Gastrocnemius medialis (tissue), 4 donors: ENCODE results near the gene SLC9A1. TPM values are rescaled to one million over a fixed set of nuclear protein-coding genes. Genes with fewer than 3 reads are reported as not detected.

ENCODE experiments used
- ATAC-seq, 2 donors: fragments of 150-250 bp; one replicate each; pipeline ENCODE4 v1.9.1; 2016
- DNase-seq, 2 donors: peaks; one replicate each; pipeline ENCODE4 v3.0.0-alpha.2; 2019
- H3K27ac ChIP-seq, 4 donors: fragments of 200-600 bp; sonication (generic); 1 replicate in 1 of 4; 2 replicates in 3 of 4; pipeline ENCODE4 v1.5.1; 2016 to 2018; ENCODE audit warnings: mild to moderate bottlenecking in 2 of 4, moderate library complexity in 1 of 4
- H3K27me3 ChIP-seq, 3 donors: fragments of 200-600 bp; sonication (generic) in 2 of 3; 1 replicate in 1 of 3; 2 replicates in 2 of 3; pipeline versions ENCODE4 v1.5.1 to v1.6.0; 2016 to 2019; ENCODE audit warnings: mild to moderate bottlenecking in 1 of 3, moderate library complexity in 1 of 3
- H3K36me3 ChIP-seq, 2 donors: fragments of 200-600 bp; sonication (generic) in 1 of 2; one replicate each; pipeline ENCODE4 v1.5.1; 2017 to 2018
- H3K4me1 ChIP-seq, 2 donors: fragments of 200-600 bp; sonication (generic) in 1 of 2; one replicate each; pipeline ENCODE4 v1.5.1; 2016 to 2017; ENCODE audit warnings: mild to moderate bottlenecking in 2 of 2
- H3K4me3 ChIP-seq, 4 donors: fragments of 200-600 bp; sonication (generic) in 3 of 4; 1 replicate in 1 of 4; 2 replicates in 3 of 4; pipeline ENCODE4 v1.5.1; 2016 to 2019; ENCODE audit warnings: mild to moderate bottlenecking in 2 of 4
- H3K9me3 ChIP-seq, 3 donors: fragments of 200-600 bp; sonication (generic) in 2 of 3; 1 replicate in 1 of 3; 2 replicates in 2 of 3; pipeline ENCODE4 v1.5.1; 2016 to 2019
- POLR2A ChIP-seq, 2 donors: fragments of 450-650 bp; IDR thresholded peaks; one replicate each; pipeline ENCODE4 v1.6.1; 2017; ENCODE audit warnings: antibody characterized with exemption in 2 of 2, mild to moderate bottlenecking in 2 of 2, moderate library complexity in 2 of 2
- in situ Hi-C, 4 donors: fragments of 200-750 bp; cut with MboI; loops; one replicate each; pipeline versions ENCODE4 v1.15.0 to v1.8.0; 2017; ENCODE audit warnings: low sequenced_read_pairs in 4 of 4
- intact Hi-C: fragments of 100-400 bp; cut with DNase I; formaldehyde crosslinking; loops from one replicate; pipeline ENCODE4 v1.15.1; 2023; ENCODE audit warnings: low total_unique reads
- total RNA-seq, 4 donors: library from RNA; depleted of rRNA; stranded (reverse); fragments of >200 nt; gene quantifications; one replicate each; pipeline versions ENCODE4 v1.1.0 to v1.2.3, GENCODE V29; 2016
- TF ChIP-seq, protein P1 (sequence below), 5 experiments: fragments of 450-650 bp in 3 of 5; fragments of 200-600 bp in 2 of 5; sonication (generic) in 2 of 5; IDR thresholded peaks in 4 of 5; conservative IDR thresholded peaks in 1 of 5; 1 replicate in 4 of 5; 2 replicates in 1 of 5; pipeline ENCODE4 v1.5.1; 2016 to 2019; ENCODE audit warnings: antibody characterized with exemption in 5 of 5, mild to moderate bottlenecking in 3 of 5, moderate library complexity in 3 of 5

SLC9A1 gene
- total RNA-seq, 4 donors from 2014 or later = 2.5 to 4.3 (median 3.7) TPM

DNA sequence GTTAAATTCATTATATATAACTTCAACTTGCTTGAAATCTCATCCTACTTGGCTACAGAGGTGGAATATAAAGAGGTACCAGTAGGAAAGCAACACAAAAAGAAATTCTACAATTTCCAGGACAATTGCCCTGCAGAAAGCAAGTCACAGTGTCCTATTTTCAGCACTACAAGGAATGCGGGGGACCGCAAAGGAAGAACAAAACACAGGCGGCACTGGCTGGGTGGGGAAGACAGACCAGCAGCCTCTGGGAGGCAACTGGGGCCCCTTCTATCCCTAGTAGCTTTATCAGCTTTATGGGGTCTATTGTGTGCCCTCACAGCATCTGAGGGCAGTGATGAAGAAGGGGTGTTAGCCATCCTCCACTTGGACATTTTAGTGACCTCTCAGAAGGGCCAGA lies 30.5 kb downstream of the SLC9A1 start:
- in situ Hi-C loops (no loop called here), intact Hi-C loops (no loop called here)

DNA sequence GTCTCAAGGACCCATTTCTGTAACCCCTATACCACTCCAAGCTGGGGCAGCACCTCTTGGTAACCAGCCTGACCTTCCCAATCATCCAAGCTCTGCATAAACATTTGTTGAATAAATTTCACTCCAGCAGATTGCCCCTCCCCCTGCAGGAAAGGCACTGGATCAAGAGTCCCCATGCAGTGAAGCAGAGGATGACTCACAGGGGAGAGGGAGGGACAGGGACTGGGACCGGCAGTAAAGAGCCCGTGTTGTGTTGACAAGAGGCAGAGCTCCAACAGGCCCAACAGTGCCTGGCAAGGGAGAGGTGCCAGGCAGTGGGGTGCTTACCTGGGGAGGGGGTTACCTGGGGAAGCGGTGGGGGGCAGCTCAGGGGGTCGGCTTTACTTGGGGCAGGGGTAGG lies 32.3 kb downstream of the SLC9A1 start:
- intact Hi-C loops (no loop called here), in situ Hi-C loops (no loop called here)
- TF ChIP-seq, protein P1, sequence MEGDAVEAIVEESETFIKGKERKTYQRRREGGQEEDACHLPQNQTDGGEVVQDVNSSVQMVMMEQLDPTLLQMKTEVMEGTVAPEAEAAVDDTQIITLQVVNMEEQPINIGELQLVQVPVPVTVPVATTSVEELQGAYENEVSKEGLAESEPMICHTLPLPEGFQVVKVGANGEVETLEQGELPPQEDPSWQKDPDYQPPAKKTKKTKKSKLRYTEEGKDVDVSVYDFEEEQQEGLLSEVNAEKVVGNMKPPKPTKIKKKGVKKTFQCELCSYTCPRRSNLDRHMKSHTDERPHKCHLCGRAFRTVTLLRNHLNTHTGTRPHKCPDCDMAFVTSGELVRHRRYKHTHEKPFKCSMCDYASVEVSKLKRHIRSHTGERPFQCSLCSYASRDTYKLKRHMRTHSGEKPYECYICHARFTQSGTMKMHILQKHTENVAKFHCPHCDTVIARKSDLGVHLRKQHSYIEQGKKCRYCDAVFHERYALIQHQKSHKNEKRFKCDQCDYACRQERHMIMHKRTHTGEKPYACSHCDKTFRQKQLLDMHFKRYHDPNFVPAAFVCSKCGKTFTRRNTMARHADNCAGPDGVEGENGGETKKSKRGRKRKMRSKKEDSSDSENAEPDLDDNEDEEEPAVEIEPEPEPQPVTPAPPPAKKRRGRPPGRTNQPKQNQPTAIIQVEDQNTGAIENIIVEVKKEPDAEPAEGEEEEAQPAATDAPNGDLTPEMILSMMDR (IDR thresholded peaks at IDR 0.05 in 4 of 5, conservative IDR thresholded peaks at IDR 0.05 in 1 of 5) = no peak
- TF ChIP-seq POLR2A (IDR thresholded peaks at IDR 0.05) = no peak
- Histone ChIP-seq H3K27ac (peak overlapping the region; percentile 59 to 61 (median 59)), H3K4me3 (no peak overlapping the region), H3K4me1 (peaks cover 33 to 35% of the 10 kb centered on the region in 2 donors), H3K36me3 (no peaks in the 10 kb centered on the region), H3K27me3 (no peaks in the 10 kb centered on the region), H3K9me3 (no peaks in the 10 kb centered on the region)
- ATAC-seq = peak; percentile 69 to 74
- peak; percentile 45 to 69 for DNase-seq

More for the DNA sequence above, 30.5 kb downstream of the SLC9A1 start:
- no peak overlapping the region for H3K27ac ChIP-seq
- no peak for DNase-seq
- no peak for ATAC-seq
- TF ChIP-seq POLR2A (IDR thresholded peaks at IDR 0.05) = no peak
- TF ChIP-seq, protein P1 (IDR thresholded peaks at IDR 0.05 in 4 of 5, conservative IDR thresholded peaks at IDR 0.05 in 1 of 5) = no peak
- H3K27me3 ChIP-seq = no peaks in the 10 kb centered on the region
- no peaks in the 10 kb centered on the region for H3K36me3 ChIP-seq
- H3K4me1 ChIP-seq = peaks cover 16 to 19% of the 10 kb centered on the region in 2 donors
- no peaks in the 10 kb centered on the region for H3K9me3 ChIP-seq
- no peak overlapping the region for H3K4me3 ChIP-seq

- Histone ChIP-seq H3K4me1 (peaks cover 43 to 51% of the 10 kb centered on the region in 2 donors), H3K9me3 (no peaks in the 10 kb centered on the region), H3K4me3 (no peak overlapping the region), H3K27me3 (no peaks in the 10 kb centered on the region), H3K27ac (peak overlapping the region in 3 of 4 donors; percentile 5 to 83 (median 38)), H3K36me3 (no peaks in the 10 kb centered on the region)
- no peak for ATAC-seq
- intact Hi-C loops (no loop called here), in situ Hi-C loops (no loop called here)
- DNase-seq = no peak
- TF ChIP-seq POLR2A (IDR thresholded peaks at IDR 0.05) = no peak
- TF ChIP-seq, protein P1 (IDR thresholded peaks at IDR 0.05 in 4 of 5, conservative IDR thresholded peaks at IDR 0.05 in 1 of 5) = no peak
These were observed 34.1 kb downstream of the SLC9A1 start for GRCh38 chr1:27120854-27121253.

- Histone ChIP-seq H3K4me3 (no peak overlapping the region), H3K9me3 (no peaks in the 10 kb centered on the region), H3K27me3 (no peaks in the 10 kb centered on the region), H3K36me3 (no peaks in the 10 kb centered on the region), H3K4me1 (peaks cover 48 to 58% of the 10 kb centered on the region in 2 donors), H3K27ac (peak overlapping the region; percentile 77 to 84 (median 82))
- in situ Hi-C loops = loop anchor here in 1 of 4 donors (5.0 kb wide), 1 partner anchor 39 kb away; the partner anchor contains the start of gene SLC9A1
- TF ChIP-seq, protein P1 (IDR thresholded peaks at IDR 0.05 in 4 of 5, conservative IDR thresholded peaks at IDR 0.05 in 1 of 5) = no peak
- no peak for TF ChIP-seq POLR2A (IDR thresholded peaks at IDR 0.05)
- ATAC-seq = no peak
- DNase-seq = no peak
- intact Hi-C loops = no loop called here
These were observed 36.6 kb downstream of the SLC9A1 start for GRCh38 chr1:27118440-27118689.
